GM11168 (cell line): ENCODE results near the gene RASSF4.
"Not testable (repeated sequence)": the region's sequence is repeated elsewhere in the genome, so short reads cannot be mapped to it uniquely, and the experiment has no call there.

Source experiments
- in situ Hi-C: fragments of 300-500 bp; cut with MboI; formaldehyde crosslinking; loops from one replicate; pipeline ENCODE4 v1.12.0; 2022; ENCODE audit warnings: low sequenced_read_pairs; ENCODE audit not compliant: unreplicated experiment

RASSF4 gene

DNA sequence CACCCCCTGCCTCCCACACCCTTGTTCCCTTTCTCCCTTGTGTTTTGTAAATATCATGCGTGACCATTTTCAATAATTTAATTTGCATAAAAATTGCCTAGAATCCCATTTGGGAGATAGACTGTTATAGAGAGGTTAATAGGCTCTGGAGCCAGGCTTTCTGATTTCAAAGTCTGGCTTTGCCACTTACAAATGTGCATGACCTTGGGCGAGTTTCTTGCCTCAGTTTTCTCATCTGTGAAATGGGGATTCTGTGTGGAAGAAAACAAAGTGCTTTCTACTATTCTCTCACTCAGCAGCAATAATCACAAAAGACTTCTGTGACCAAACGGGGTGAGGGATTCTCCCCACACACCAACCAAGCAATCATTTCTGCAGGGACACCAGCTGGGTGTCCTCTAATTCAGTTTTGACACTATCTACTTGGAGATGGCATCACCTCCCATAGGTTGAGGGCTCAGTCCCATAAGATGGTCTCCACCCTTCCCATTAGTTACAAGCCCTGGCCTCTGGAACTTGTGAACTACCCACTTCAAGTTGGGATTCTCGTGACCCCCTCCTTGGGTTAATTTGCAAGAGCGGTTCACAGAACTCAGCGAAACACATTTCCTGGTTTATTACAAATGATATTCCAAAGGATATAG lies 37.6 kb downstream of the RASSF4 start:
- in situ Hi-C loops, result no loop called here

DNA sequence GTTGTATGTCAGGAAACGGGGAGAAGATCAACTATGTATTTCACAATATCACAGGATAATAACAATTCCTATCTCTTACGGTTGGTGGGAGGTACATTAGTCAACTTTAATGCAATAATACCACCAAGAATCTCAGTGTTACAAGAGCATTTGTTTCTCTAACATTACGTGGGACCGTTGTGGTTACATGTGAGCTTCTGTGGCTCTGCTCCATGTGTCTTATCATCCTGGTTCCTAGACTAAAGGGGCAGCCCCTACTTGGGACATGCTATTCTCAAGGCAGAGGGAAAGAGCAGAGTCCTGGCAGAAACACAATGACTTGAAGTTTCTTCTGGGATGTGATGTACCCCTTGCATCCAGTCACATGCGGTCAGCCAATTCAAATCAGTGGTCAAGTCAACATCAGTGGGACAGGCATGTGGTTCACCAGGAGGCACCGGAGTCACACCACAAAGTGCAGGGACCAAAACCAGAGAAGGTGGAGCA lies 38.6 kb downstream of the RASSF4 start:
- in situ Hi-C loops, result no loop called here

DNA sequence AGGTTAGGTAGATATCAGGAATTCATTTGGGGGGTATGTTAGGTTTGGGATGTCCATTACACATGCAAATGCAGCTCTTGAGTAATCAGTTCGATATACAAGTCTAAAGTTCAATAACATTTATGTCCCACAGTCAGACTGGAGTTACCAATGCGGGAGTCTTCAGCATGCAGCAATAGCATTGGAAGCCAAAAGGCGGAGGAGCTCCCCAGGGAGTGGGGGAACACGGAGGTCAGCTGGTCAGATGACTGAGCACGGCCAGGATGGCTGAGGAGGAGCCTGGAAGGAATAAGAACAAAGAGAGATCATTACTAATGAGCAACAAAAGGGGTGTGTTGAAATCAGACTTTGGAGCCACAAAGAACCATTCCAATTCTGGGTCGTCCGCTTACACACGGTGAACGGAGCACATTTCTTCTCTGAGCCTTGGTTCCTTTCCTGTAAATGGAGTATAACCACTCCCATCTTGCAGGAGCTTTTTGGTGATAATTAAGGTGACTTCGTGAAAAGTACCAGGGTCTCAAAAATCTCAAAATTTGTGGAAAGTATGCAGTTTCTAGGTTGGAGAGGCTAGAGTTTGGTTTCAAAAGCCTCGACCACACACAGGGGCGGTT lies 40.6 kb downstream of the RASSF4 start:
- in situ Hi-C loops, result no loop called here

DNA sequence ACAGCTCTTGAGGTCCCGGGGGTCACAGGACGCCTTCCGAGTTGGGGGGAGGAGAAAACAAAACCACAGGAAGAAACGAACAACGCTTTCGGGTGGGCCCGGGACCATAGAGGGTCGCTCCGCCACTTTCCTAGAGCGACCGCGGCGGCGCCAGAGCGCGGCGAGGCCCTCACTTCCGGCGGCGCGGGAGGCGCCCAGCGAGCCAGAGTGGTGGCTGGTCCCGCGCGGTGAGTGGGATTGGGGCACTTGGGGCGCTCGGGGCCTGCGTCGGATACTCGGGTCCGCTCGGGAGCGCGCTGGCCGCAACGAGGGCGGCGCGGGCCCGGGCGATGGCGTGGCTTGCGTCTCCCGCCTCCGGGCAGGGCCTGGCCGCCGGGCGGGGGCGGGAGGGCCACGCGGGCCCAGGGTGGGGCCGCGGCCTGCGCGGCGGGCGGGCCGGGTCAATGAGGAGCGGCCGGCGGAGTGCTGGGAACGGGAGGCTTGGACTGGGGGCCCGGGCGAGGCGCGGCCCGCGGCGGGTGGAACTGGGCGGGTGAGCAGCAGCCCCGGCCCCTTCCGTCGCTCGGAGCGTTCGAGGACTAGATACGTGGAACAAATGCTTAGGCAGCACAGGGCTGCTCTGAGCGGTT lies 41.3 kb downstream of the RASSF4 start, which contains the start of gene ZNF22:
Gene ZNF22 (plus strand): TSS at position 172 of the 629 bp plus-strand sequence. CDS start 2,446 bp downstream, outside the sequence.
- in situ Hi-C loops, result no loop called here

DNA sequence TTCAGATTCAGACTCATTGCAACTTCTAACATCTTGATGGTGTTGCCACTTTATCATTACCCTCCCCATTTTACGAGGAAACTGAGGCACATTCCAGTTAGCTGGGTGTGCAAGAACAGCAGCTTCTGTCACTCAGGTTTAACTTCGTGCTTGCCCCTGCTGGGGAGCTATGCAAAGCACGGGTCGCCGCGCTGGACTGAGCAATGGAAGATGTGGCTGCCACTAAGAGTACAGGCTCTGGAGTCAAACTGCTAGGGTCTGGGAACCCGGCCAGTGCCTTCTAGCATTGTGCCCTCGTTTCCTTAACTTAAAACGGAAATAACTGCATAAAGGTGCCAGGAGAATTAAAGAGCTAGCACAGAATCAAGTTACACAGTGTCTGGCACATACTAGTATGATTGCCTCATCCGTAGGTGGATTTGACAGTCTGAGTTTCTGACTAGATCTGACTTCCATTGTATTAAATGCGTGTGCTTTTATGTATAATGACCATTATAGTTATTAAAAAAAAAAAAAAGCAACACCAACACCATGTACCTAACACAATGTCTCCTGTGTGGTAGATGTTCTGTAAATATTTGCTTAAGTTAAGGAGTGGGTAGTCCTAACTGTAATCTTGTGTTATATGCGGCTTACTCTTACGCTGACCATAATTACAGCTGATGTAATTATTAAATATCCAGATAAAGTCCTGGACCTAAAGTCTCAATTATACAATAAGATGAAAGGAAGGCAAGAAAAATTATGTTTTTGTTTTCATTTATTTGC lies 42.0 kb downstream of the RASSF4 start:
- in situ Hi-C loops, result no loop called here

DNA sequence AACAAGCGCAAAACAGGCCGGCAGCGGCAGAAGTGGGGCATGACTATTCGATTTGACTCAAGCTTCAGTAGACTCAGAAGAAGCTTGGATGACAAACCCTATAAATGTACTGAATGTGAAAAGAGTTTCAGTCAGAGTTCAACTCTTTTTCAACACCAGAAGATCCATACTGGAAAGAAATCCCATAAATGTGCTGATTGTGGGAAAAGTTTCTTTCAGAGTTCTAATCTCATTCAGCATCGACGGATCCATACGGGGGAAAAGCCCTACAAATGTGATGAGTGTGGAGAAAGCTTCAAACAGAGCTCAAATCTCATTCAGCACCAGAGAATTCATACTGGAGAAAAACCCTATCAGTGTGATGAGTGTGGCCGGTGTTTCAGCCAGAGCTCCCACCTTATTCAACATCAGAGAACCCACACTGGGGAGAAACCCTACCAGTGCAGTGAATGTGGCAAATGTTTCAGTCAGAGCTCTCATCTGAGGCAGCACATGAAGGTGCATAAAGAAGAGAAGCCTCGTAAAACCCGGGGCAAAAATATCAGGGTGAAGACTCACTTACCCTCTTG lies 43.9 kb downstream of the RASSF4 start:
- in situ Hi-C loops, result no loop called here

DNA sequence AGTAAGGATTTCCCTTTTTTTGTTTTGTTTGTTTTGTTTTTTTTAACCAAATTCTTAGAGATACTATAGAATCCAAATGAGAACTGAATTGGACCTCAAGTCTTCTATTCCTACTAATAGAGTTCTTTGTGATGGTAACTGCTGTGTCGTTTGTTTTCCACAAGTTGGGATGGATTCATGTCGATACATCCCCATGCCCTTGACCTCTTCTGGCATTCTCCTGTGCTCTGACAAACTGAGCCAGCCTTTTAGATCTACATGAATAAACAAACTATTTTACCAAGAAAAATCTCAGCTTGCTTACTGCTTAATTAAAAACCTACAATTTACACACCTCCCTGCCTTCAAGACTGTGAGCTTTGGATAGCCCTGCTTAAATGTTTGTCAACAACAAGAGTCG lies 45.1 kb downstream of the RASSF4 start:
- in situ Hi-C loops, result no loop called here

DNA sequence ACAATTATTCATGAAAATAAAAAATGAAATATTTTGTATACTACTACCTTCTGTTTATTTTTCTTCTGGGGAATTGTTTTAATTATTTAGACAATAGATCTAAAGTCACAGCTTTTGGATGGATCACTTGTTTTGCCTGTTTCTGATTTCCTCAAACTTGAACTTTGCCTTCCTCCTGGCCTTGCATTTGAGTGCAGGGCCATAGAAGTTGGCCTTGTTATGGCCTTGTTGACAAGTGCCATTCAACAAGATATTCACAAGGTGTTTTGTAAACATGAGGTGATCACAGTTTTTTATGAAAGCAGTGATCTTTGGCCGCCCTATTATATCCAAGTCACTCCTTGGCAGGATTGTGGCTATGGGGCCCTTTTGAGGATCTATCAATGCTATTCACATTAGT lies 45.7 kb downstream of the RASSF4 start:
- in situ Hi-C loops, result no loop called here

DNA sequence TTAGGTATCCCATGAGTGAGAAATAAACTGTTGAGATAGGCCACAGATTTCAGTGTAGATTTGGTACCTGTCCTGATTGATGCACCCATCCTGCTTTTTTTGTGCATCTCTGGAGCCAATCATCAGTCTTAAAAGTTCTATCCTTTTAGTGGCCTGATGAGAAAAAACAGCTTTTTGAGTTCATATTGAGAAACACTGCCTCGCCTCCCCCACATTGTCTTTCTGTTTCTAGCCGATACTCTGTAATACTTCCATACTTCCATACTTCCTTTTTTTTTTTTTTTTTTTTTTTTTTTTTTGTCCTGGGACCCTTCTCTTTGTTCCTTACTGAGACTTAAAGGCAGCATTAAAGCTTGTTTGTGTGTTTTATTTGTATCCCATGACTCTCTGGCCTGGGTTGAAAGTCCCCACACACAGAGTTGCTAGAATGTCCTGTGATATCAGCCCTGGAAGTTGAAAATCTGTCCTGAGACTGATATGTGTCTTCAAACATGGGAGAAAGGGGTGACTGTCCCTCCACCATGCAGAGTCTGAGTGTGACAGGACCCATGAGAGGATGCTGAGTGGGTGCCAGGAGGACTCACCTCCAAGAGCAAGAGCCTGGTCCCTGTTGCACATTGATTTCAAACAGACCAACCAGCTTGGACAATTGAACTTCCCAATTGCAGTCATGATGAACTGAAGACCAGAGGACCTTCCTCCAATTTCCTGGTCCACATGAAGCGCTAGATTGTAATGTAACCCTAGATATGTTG lies 46.9 kb downstream of the RASSF4 start:
- in situ Hi-C loops, result no loop called here

DNA sequence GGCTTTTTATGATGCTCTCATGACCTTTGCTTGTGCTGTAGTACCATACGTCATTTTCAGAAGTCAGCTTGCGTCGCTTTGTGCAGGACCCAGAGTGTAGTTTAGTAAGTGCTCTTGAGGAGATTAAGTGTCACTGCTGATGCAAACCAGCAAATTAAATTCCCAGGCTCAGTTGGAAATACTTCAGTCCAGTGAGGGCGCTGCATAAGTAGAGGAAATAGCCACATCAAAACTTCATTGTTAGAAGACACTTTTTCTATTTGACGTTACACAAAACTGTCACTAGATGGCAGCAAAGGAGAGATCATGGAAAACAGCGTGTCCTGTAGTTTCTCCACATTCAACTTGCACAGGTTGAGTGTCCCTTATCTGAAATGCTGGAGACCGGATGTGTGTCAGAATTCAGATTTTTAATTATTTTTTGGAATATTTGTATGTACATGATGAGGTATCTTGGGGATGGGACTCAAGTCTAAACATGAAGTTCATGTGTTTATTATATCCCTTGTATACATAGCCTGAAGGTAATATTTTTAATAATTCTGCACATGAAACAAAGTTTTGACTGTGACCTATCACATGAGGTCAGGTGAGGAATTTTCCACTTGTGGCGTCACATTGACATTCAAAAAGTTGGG lies 49.0 kb downstream of the RASSF4 start:
- in situ Hi-C loops, result no loop called here

DNA sequence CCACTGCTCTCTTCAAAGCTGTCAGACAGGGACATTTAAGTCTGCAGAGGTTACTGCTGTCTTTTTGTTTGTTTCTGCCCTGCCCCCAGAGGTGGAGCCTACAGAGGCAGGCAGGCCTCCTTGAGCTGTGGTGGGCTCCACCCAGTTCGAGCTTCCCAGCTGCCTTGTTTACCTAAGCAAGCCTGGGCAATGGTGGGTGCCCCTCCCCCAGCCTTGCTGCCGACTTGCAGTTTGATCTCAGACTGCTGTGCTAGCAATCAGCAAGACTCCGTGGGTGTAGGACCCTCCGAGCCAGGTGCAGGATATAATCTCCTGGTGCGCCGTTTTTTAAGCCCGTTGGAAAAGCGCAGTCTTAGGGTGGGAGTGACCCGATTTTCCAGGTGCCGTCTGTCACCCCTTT lies 55.0 kb downstream of the RASSF4 start:
- in situ Hi-C loops, result not testable (repeated sequence)

DNA sequence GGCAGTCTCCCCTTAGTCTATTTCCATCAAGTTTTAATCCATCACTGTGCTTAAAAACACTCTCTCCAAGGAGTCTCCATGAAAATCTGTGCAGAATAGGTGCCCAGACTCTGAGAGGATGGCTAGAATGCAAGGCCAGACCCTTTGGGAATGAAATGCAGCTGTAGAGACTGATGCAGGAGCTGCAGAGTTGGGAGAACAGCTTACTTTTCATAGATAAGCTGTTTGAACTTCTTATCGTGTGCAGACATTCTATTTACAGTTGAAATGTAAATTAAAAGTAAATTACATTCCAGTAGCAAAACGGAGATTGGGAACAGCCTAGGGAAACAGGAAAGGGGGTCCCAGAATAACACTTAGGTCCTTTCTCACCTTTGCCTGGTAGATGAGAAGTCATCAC lies 56.0 kb downstream of the RASSF4 start:
- in situ Hi-C loops, result no loop called here

DNA sequence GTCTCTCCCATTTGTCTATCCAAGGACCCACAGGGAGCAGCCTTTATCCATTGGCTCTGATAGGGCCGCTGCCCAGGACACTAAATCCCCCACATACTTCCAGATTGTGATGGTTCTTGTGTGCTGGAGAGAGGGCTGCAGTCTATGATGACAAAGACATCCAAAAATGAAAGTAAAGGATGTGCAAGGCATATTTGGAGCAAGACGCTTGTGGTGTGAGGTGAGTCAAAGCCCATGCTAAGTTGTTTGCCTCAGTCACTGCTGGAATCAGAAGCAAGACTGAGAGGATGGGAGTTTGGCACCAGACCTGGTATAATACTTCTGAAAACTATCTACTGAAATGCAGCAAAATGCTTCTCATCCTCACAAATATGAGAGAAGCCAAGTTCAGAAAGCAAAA lies 63.8 kb downstream of the RASSF4 start:
- in situ Hi-C loops, result no loop called here

DNA sequence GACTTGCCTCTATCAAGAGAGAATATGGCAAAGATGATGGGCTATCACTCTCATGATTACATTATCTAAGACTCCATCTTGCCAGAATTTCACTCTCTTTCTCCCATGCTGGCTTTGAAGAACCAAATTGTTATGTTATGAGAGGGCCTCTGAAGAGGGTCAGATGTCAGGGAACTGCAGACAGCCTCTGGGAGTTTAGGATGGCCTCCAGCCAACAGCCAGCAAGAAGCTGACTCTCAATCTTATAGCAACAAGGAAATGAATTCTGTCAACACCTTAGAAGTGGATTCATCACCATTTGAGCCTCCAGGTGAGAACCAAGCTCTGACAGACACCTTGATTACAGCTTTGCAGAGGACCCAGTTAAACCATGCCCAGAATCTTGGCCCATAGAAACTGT lies 74.7 kb downstream of the RASSF4 start:
- in situ Hi-C loops, result no loop called here

DNA sequence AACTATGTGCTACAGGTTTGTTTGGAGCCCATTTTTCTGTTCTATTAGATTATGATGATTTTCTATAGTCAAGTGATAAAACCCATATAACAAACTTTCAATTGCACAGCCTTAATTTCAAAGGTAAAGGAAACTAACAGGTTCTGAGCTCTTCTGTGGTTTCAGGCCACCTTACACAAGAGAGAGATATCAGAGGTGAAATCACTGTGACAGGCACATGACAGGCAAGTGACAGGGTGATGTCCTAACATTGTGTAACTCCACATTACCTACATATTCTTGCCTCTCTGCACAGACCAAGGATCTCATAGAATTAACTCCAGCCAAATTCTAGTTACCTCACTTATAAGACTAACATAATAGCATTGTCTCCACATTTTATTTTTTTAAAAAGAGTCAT lies 76.1 kb downstream of the RASSF4 start:
- in situ Hi-C loops, result no loop called here

DNA sequence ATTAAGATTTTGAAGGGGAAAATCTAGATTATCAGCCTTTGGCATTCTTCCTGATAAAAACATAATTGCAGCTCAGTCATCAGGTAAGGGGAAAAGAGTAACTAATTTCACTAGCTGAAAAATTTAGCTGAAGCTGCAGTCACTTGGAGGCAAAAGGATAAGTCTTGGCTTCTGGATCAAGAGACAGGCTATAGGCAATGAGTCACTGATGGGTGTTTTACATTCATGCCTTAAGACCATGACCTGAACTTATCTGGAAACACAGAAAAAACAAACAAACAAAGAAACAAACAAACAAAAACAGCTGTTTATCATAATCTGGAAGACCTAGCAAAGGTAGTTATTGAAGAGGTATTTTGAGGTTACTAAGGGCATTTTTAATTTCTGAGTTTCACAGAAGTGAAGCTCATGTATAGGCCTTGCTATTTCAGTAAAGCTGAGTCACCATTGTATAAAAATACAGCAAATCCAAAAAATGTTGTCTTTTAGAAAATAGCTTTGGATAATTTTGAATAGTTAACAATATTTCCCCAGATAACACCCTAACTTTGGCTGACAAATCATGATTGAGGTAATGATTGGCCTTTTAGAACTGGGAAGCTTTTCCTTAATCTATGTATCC lies 81.4 kb downstream of the RASSF4 start:
- in situ Hi-C loops, result no loop called here

DNA sequence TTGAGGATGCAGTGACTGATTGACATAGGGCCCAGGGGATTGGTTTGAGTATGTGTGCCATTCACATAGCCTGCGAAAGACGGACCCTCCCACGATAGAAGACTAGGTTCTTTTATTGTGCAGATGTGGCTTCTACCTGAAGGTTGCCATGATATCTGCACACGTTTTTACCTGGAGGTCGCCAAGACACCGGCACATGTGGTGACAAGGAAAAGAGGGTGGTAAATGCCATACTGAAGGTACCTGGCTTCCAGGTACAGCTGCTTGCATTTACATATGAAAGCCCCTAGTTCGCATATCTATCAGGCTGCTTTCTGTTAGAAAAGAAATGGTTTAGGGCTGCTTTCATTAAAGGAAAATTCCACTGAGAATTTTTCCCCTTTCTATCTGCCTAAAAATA lies 84.7 kb downstream of the RASSF4 start:
- in situ Hi-C loops, result no loop called here
